GM18858 (cell line): ENCODE data around the gene PRKG1.

Source experiments
- ATAC-seq: cut with Tn5 transposase; IDR thresholded peaks from one replicate; pipeline ENCODE4 v1.9.1; 2021; ENCODE audit not compliant: unreplicated experiment

Gene PRKG1

DNA sequence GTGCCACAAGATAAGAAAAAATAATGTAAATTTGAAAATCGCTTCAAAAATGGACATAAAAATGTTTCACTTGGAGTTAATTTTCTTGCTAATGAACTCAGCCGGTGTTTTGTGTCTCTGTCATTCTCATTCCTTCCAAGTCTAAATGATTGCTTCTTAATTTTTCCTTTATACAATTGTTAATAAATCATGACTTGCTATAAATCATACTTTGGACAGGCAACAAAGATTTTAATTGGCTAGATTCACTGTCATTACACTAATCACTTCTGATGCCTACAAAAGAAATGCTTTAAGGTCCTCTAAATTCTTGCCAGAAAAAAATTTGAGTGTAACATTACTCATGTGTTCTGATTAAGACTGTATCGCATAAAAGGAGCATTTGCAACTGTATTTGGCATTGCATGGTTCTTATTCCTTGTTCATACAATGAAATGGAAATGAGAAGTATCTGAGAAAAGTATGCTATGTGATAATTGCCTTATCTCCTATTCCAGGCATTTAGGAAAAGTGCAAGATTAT lies 1000.3 kb downstream of the PRKG1 start:
- no peak for ATAC-seq

DNA sequence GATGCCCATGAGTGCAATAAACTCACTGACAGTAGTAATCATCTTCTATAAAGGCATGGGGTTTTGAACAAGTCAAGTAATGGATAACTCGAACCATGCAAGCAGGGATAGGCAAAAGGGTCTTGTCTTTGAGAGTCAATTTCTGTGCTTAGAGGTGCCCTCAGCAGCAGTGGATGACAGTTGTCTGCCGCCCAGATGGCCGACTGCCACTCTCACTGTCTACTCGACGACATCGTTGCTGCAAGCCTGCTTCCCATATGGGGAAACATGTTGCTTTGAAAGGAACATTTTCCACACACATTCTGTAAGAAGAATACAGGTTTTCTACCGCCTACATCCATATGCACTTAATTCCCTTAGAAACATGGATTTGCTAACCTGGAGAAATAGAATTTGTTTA lies 1003.5 kb downstream of the PRKG1 start:
- ATAC-seq = no peak

DNA sequence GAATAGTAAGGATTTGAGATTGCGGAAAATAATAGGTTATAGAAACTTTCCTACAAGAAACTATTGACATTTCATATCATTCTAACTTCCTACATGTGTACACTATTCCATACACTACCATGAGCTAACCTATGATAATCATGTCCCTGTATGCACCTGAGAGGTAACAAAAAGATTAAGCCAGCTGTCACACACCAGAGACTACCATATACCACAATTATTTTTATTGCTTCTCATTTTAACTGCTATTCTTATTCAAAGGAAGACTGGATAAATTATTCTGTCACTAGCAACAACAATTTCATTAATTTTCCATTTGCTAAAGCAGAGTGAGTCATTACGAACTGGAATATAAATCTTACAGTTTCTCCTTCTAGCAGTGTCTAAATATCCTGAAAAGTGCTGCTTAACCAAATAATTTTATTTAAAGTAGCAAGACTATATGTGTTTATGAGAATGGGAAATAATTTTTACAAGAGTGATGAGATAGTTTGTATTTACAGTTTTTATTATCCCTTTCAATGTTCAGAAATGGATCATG lies 1004.2 kb downstream of the PRKG1 start:
- ATAC-seq = no peak

DNA sequence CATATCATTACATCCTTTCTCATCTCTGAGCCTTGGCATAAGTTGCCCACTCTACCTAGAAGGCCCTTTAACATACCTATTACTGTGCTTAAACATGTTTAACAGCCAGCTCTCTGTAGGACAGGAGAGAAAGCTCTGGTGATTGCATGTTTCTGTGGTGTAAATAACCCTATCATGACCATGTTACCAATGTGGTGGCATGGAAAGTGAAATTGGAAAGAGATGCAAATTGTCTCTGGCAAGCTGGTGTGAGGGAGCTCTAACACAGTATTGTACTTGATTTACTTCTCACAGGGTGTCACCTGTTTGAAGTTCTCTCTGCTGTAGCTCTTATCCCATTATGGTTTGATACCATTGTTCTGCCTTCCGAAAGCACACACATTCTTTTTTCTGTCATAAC lies 1008.0 kb downstream of the PRKG1 start:
- ATAC-seq = peak; percentile 52

DNA sequence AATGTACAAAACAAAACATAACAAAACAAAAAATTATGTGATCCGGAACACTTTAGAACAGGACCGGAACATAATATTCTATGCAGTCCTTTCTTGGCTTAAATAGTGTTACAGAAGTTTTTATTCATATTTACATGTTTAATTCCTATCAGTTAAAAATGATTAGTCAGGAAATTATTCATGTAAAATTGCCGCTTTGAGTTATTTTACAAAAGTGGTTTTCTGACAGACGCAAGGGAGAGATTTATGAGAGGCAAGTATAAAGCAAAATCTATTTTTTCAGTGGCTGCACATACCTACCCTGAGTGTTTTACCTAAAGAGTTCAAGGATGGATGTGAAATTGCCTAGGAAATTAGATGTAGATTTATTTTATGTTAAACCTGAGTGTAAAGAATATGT lies 1009.1 kb downstream of the PRKG1 start:
- no peak for ATAC-seq

DNA sequence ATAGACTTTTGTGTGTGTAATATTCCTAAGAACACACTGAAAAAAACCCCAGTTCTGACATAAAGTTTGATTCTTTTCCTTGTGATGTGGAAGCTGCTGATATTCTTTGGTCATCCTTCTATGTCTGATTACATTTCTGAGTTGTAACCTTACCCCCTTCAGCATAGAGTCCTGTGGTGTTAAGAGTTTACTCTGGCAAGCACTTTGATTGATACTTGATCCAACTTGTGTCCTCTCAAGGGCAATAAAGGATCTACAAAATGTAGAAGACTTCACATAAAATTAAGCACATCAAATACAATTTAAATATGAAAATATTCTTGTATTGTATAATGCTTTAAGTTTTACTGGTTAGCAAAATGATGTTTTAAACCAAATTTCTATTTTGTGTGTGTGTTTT lies 1018.1 kb downstream of the PRKG1 start:
- no peak for ATAC-seq

DNA sequence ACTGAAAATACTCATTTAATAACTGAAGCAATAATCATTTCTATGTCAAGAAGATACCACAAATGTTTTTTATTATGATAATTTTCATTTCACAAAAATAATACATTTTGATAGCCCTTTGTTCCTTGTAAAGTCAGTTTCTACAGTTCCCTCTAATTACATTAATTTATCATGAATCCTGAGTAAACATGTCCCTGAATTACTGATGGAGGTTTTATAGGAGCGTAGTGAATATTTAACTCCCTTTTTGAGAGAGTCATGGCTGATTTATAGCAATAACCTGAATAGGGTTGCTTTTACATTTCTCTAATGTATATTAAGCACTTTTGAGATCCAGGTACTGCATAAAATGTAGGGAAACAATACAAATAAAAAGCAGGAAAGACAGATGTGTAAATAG lies 1023.8 kb downstream of the PRKG1 start:
- ATAC-seq = no peak

DNA sequence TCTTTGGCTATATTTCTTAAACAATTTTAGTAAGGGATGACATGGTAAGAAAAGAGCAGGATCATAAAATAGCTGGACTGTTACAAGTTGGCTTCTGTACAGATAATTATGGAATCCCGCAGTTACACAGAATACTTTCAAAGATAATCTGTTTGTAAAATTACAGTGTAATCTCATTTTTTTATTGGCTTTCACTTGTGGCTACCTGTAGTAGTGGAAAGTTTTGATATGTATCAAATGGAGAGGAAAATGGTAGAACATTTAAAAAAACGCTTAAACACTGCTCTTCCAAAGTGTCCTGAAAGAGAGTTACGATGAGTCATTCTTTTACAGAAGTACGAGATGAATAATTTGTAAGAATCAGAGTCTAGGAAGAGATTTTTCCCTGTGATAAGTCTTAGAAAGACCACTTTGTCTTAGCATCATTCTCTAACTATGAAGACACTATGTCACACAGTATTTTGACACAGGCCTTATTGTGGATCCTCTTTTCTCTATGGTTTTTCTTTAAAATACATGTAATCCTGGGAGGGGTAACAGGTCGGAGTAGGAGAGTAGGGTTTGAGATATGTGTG lies 1024.8 kb downstream of the PRKG1 start:
- no peak for ATAC-seq

DNA sequence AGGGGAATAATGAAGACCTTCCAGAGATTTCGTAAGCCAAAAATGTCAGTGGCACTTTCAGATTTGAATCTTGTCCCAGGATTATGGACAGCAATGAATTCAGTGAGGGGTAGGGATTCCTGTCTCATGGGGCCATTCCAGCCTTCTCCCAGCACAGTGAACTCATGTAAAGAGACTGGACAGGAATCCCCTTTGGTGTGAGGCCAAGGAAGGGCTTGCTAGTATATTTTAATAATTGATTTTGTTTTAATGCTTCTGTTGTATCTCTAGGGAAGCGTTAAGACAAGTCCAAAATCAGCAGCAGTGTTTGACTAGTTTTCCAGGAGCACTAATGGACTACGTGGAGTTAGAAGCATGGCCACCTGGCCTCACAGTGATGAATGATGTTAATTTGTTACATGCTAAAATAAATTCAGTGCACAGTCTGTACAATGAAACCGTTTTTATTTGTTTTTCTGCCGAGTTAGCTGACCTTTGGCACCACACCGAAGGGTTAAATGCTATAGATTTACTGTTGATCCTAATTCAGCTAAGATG lies 1025.8 kb downstream of the PRKG1 start:
- no peak for ATAC-seq

DNA sequence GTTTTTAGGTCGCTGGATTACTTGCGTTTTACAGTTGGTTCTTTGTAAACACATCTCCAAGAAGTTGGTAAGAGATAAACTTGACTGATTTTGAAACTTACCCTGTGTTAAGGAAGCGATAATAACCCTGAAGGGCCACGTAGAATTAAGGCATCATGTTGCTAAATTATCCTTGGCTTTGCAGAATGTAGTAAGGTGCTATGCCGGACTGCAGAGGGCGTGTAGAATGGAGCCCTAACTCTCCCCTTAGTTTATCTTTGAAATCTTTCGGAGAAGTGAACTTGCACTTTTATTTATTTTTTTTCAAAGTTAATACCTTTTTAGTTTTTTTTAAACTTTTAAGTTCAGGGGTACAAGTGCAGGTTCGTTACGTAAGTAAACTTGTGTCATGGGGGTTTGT lies 1031.0 kb downstream of the PRKG1 start:
- ATAC-seq = no peak

DNA sequence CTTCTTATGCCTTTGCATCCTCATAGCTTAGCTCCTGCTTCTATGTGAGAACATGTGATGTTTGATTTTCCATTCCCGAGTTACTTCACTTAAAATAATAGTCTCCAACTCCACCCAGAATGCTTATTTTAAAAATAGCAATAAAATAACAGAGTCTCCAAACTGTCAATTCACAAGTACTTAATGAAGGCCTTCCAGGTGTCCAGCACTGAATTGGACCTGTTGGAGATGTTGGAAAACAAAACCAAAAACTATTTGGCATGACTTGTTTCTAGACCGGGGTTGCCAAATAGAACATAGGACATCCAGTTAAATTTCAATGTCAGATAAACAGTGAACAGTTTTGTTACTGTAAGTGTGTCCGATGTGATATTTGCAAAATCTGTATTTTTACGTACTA lies 1031.7 kb downstream of the PRKG1 start:
- ATAC-seq = no peak

DNA sequence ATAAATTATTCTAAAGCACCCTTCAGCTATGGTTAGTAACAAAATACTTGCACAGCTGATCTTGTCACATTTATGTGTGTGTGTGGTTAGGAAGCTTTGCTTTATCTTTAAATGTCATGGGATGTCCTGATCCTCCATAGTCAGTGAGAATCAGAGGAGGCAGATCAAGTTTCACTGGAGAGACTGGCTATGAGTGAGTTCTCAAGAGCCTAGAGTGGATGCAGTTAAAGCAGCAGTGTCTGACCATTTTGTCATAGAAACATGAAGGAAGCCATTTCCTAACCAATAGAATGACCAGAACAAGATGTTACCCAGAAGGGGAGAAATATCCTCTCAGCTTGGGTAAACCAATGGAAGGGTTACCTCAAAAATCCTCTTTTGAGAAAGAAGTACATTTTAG lies 1032.6 kb downstream of the PRKG1 start:
- ATAC-seq = no peak

DNA sequence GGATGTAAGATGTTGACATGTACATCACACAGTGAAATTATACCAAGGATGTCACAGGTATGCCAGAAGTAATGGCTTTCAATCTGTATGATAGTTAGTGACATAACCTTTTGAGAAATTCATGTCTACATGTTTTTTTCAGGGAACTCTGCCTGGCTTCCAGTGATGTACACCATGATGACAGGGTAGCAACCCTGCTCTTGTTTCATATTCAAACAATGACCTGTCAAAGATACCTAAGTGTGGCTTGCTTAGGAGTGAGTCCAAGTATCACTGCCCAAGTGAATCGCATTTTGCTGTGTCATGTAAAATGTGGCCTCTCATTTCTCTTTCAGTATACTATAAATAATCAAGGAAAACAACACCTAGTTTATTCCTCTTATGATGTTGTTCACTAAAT lies 1033.9 kb downstream of the PRKG1 start:
- ATAC-seq = no peak

DNA sequence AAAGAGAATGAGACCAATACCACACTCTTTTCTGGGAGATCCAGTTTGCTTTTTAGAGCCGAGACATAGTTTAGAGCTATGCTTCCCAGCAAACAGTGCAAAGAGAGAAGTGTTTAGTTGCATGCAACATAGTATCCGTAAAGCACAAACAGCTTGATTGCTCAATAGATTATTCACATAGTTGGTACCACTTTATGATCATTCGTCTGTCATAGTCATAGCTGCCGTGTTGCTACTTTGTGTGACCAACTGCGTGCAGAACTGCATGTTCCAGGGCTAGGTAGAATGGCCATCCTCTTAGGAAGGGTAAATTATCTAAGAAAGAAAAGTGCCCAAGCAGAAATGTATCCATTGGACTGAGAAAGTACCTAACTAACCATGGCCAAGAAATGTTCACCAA lies 1036.3 kb downstream of the PRKG1 start:
- no peak for ATAC-seq

DNA sequence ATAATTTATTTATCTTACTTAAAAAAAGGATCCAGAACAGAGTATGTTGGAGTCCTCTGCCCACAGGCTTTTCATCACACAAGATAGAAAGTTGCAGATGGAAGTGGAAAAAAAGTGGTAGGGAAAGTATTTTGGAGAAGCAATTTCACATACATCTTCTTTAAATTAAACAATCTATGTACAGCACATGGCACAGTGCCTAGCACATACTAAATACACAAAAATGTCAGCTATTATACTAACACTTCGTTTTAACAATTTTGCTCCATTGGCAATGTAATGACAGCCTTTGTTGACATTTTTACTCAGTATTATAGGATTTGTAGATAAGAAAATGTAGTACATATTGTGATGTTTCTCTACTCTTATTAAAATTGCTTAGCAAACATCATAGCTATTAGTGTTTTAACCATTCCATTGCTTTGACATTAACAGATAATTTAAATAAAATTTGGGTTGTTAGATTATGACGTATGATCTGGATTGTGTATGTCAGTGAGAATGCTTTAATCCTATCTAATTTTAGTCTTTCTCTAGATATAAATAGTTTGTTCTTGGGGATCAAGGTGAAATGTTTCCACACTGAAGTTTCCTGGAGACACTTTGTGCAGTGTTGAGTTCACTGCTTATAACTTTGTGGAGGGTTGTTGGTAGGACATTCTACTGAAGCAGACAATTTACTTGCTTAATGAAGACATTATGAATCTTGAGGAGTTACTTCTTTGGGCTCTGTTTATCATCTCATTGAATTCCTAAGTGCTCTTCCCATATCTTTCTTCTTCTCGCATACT lies 1037.0 kb downstream of the PRKG1 start:
- ATAC-seq = no peak

DNA sequence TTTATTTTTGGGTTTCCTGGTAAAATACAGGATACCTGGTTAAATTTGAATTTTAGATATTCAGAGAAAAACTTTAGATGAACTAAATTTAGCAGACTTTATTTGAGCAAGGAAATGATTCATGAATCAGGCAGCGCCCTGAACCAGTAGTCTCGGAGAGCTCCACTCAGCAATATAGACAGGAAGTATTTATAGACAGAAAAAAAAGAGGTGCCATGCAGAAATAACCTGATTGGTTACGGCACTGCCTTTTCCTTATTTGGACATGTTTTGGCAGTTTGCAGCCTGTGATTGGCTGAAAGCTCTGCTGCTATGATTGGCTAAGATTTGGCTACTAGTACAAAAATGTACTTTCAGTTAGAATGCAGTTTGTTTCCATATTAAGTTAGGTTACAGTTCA lies 1041.5 kb downstream of the PRKG1 start:
- ATAC-seq = no peak

DNA sequence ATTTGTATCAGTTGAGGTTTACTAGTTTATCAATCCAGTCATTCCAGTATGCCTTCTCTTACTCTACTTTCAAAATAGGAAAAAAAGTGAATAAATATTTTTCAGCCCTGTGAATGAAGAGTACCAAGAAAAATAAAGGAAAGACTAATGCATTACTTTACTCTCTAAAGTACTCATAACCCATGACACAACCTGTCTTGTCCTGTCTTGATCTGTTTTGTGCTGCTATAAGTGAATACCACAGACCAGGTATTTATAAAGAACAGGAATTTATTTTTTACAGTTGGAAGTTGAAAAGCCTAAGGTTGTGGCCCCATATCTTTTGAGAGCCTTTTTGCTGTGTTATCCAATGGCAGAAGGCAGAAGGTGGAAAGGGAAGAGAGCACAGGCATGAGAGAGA lies 1045.2 kb downstream of the PRKG1 start:
- no peak for ATAC-seq

DNA sequence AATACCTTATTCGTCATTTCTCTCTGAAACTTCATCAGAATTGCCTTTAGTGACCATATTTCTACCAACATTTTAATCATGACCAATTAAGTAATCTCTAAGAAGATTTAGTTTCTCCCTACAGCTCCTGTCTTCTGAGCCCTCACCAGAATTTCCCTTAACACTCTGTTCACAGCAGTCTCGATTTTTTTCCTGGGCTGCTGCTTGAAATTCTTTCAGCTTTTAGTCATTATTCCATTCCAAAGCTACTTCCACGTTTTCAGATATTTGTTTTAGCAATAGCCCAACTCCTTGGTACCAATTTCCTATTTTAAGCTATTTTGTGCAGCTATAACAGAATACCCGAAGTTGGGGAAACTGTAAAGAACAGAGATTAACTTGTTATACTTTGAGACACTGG lies 1047.4 kb downstream of the PRKG1 start:
- no peak for ATAC-seq

DNA sequence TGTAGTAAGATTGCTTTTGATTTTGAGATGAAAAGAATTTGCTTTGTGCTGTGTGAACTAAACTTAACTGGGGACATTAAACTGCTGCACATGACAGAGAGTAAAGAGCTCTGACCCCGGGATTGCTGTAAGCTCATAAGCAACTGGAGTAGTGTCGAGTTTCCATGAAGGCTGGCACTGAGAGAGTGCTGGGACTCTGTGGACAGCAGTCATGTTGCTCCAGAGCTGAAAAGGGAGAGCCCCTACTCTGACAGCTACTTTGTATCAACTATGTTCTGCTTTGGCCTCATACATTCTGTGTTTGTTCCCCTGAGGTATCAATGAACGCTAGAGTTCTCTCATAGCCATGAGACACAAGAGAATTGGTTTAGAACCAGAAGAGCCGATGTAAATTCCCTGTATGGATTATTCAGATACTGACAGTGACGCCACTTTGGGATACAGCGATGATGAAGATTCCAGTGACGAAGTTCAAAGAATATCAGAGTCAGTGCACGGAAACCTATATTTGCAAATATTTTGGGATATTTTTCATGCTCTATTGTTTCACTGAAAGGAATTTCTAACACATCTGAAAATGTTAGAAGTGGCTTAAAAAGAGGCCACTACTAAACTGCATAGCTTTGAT lies 1053.9 kb downstream of the PRKG1 start:
- ATAC-seq = no peak

DNA sequence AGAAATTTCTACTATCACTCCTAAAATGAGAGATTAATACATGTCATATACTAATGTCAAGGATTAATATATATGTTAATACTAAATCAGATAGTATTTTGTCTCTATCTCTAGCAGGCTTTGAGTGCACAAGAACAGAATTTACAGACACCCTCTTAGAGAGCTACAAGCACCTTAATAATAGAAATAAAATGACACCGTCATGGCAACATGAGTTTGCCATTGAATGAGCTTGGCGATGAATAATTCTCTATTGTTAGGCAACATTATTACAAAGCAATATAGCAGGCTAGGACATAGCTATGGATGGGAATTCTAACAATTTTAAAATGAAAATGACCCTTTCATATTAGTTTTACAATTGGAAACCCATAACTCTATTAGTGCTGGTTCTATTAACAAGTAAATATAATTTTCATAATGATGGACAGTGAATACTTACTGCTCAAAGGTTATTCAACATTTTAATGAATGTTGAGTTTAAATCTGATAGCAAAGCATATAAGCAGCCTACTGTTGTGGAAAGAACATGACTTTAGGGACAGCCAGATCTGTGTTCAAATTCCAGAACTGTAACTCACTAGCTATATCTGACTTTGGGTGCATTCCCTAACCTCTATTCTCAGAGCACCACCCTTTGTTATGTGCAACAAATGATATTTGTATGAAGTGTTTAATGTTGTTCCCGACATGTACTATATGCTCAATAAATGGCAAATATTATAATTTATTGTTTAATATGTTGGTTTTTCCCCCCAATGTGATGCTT lies 1055.3 kb downstream of the PRKG1 start:
- ATAC-seq = no peak

DNA sequence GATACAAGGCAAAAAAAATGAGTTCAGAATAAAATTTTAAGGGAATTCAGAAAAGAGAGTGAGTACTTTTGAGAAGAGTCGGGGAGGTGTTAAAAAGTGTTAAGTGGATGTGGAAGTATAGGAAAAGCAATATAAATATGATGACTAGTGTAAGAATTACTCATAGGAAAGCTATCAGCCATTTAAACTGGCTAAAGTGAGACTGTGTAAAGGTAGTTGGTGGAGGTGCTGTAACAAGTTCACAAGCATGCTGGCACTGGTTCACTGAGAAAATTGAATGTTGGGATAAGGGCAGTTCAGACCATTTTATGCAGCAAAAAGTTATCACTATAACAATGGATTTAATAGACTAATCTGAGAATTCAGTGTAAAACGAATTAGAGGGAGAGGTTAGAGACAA lies 1060.8 kb downstream of the PRKG1 start:
- ATAC-seq = no peak
